Glomerular visceral epithelial cell (primary cell): ENCODE measurements around the gene PDCD1.

ENCODE experiments used
- DNase-seq: peaks from one replicate; pipeline ENCODE4 v3.0.0-alpha.2; 2016; ENCODE audit errors: extremely low spot score

PDCD1 gene

DNA sequence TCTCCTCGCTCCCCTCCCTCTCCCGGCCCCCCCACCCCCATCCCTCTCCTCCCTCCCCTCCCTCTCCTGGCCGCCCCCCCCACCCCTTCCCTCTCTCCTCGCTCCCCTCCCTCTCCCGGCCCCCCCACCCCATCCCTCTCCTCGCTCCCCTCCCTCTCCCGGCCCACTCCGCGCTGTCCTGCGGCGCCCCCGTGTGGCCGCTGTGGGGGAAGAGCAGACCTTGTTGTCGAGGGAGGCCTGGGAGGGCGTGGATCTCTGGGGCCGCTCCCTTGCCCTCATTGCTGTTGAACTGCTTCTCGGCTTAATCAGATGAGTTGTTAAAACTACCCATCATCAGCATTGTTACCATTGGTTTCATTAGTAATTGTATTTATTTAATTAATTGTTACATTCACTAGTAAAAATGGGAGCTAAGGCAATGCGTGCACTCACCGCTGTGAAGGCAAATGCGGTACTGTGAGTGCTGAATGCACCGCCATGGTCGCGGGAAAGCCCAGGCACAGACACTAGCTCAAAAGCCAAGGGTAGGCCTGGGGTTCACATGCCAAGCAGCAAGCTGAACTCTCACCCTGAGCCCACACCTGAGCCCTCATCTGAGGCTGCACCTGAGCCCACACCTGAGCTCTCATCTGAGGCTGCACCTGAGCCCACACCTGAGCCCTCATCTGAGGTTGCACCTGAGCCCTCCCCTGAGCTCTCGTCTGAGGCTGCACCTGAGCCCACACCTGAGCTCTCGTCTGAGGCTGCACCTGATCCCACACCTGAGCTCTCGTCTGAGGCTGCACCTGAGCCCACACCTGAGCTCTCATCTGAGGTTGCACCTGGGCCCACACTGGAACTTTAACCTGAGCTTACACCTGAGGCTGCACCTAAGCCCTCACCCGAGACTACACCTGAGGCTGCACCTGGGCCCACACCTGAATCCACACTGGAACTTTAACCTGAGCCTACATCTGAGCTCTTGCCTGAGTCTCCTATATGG, 19.6 kb upstream of the PDCD1 start:
- DNase-seq = peak; percentile 61

GRCh38 chr2:241877197-241877685, 18.5 kb upstream of the PDCD1 start:
- no peak for DNase-seq

GRCh38 chr2:241876528-241877196, 18.0 kb upstream of the PDCD1 start:
- DNase-seq = no peak

DNA sequence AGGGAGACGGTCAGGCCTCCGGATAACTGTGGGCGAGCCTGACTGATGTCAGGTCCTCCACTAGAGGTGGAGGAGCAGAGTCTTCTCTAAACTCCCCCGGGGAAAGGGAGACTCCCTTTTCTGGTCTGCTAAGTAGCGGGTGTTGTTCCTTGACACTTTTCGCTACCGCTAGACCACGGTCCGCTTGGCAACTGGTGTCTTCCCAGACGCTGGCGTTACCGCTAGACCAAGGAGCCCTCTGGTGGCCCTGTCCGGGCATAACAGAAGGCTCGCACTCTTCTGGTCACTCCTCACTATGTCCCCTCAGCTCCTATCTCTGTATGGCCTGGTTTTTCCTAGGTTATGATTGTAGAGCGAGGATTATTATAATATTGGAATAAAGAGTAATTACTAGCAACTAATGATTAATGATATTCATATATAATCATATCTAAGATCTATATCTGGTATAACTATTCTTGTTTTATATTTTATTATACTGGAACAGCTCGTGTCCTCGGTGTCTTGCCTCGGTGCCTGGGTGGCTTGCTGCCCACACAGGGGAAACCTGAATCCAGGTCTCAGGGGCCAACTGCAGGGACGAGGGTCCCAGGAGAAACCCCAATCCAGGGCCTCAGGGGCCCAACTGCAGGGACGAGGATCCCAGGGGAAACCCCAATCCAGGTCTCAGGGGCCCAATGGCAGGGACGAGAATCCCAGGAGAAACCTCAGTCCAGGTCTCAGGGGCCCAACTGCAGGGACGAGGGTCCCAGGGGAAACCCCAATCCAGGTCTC, 17.2 kb upstream of the PDCD1 start:
- peak; percentile 36 for DNase-seq

DNA sequence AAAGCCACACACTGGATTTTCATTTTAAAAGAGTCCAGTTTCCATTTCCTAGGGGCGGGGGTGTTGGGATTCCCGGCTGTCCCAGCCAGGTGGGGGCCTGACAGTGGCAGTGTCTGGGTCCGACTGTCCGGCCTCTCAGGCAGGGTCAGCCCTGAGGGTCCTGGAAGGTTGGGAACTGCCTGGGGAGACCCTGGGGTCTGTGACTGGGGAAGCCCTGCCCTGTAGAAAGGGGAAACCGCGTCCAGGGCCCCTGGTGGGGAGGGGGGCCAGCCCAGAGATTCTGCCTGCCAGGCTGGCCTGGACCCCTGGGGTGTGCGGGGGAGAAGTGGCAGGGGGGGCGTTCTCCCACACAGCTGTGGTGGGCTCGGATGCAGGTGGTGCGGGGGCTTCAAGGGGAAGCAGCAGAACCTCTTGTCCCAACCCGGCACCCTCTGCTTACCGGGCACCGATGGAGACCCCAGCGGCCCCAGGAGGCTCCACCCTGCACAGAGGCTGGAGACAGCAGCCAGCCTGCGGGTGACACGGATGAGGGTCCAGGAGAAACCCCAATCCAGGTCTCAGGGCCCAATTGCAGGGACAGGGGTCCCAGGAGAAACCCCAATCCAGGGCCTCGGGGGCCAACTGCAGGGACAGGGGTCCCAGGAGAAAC, 15.7 kb upstream of the PDCD1 start:
- no peak for DNase-seq

DNA sequence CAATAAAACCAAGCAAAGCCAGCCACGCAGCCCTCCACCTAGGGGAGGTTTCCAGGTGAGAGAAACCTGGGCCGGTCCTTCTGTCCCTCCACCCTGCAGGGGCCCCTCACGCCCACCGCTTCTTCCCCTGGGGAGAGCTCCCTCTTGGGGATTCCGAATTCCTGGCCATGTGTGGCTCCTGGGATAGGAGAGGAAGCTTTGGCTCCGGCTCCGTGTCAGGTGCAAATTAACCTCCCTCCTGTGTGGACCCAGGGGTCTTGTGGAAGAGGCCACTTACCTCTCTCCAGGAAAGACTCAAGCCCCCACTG, 15.1 kb upstream of the PDCD1 start:
- DNase-seq = no peak

DNA sequence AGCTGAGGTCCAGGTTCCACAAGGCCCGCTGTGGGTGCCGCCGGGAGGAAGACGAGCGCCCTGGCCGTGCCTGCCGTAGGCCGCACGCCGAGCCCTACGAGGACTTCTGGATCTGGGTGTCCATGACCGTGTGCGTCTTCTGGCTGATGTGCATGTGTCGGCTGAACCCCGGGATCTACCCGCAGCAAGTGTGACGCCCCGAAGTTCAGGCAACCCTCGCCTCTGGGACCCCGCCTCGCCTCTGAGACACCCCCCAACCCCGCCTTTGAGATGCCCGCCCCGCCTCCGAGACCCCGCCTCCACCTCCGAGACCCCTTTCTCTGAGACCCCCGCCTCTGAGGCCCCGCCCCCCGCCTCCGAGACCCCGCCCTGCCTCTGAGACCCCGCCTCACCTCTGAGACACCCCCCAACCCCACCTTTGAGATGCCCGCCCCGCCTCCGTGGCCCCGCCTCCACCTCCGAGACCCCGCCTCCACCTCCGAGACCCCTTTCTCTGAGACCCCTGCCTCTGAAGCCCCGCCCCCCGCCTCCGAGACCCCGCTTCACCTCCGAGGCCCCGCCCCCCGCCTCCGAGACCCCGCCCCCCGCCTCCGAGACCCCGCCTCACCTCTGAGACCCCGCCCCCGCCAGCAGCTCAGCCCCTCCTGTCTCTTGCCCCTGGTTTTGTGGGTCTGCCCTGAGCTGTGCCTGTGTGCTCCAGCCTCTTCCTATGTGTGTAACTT, 14.5 kb upstream of the PDCD1 start:
- no peak for DNase-seq

- no peak for DNase-seq
These were observed 13.6 kb upstream of the PDCD1 start for GRCh38 chr2:241872313-241872642.

- DNase-seq = no peak
These were observed 13.0 kb upstream of the PDCD1 start for GRCh38 chr2:241871538-241872312.

GRCh38 chr2:241870611-241871537, 12.2 kb upstream of the PDCD1 start:
- no peak for DNase-seq

GRCh38 chr2:241870081-241870541, 11.4 kb upstream of the PDCD1 start:
- DNase-seq = no peak

GRCh38 chr2:241869087-241869961, 10.6 kb upstream of the PDCD1 start, which contains the start of gene RTP5:
Gene RTP5 (plus strand): TSS chr2:241869729. CDS start chr2:241869757, 28 bp downstream.
- no peak for DNase-seq

DNA sequence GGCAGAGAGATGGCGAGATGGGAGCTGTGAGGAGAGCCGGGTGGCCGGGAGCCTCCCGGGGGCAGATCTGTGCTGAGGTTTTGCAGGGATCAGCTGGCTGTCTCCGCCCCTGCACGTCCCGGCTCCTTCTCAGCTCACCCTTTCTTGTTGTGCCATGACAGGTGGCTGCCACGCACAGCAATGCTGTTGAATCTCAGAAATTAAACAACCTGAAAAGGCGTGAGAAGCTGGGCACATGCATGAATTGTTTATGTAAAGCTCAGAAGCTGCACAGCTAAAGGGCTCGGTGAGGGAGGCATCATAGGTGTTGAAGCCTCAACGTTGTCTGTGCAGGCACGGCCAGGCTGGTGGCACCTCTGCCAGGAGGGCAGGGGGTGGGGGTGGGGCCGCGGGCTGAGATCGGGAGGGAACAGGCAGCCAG, 10.0 kb upstream of the PDCD1 start:
- no peak for DNase-seq

- no peak for DNase-seq
These were observed 9.2 kb upstream of the PDCD1 start for GRCh38 chr2:241867776-241868420.

GRCh38 chr2:241866790-241867645, 8.3 kb upstream of the PDCD1 start:
- no peak for DNase-seq

DNA sequence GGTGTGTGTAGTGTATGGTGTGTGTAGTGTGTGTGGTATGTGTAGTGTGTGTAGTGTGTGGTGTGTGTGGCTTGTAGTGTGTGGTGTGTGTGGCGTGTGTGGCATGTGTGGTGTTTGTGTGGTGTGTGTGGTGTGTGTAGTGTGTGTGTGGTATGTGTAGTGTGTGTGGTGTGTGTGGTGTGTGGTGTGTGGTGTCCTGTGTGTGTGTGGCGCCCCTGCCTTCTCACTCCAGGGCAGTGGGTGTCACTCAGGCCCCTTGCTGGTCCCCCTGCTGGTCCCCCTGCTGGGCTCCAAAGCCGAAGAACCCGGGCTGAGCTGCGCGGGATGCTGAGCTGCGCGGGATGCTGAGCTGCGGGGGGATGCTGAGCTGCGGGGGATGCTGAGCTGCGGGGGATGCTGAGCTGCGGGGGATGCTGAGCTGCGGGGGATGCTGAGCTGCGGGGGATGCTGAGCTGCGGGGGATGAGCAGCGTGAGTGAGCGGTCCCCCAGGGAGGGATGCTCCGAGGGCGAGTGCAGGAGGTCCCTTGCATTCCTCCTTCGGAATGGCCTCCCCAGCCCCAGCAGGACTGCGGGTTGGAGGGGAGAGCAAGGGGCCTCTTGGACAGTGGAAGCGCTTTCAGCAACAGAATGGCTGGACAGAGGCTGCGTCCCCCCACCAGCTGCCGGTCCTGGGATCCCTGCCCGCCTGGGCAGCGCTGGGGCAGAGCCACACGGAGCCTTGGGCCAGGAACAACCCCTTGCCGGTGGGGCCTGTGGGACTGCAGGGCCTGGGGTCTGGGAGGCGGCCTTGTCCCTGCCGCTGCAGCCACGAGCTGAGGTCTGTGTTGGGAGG, 7.5 kb upstream of the PDCD1 start:
- DNase-seq = no peak
